Stimulated activated CD4-positive, alpha-beta T cell treated with anti-CD3 and anti-CD28 coated beads, TNF-alpha, amount 100 ng/mL, for 48 hours (primary cell): Measurements from ENCODE around the gene ZBP1.

ENCODE experiments used
- DNase-seq, 3 donors: peaks; one replicate each; pipeline ENCODE4 v3.0.0-alpha.2; 2020; ENCODE audit warnings: low read depth in 3 of 3

The ZBP1 gene

GRCh38 chr20:57586370-57586793, 33.8 kb downstream of the ZBP1 start:
- no peak for DNase-seq

GRCh38 chr20:57585466-57586213, 34.6 kb downstream of the ZBP1 start:
- DNase-seq: no peak

GRCh38 chr20:57584768-57585461, 35.3 kb downstream of the ZBP1 start:
- DNase-seq: no peak

- no peak for DNase-seq
These were observed 36.7 kb downstream of the ZBP1 start for GRCh38 chr20:57583289-57584257.

- no peak for DNase-seq
These were observed 37.6 kb downstream of the ZBP1 start for GRCh38 chr20:57582432-57583288.

GRCh38 chr20:57582029-57582378, 38.2 kb downstream of the ZBP1 start:
- DNase-seq: no peak

- DNase-seq: no peak
These were observed 38.8 kb downstream of the ZBP1 start for GRCh38 chr20:57581202-57582028.

- DNase-seq: no peak
These were observed 39.6 kb downstream of the ZBP1 start for GRCh38 chr20:57580478-57581201.

- DNase-seq: no peak
These were observed 40.3 kb downstream of the ZBP1 start for GRCh38 chr20:57579898-57580447.

- DNase-seq: no peak
These were observed 40.8 kb downstream of the ZBP1 start for GRCh38 chr20:57579331-57579897.

- no peak for DNase-seq
These were observed 41.6 kb downstream of the ZBP1 start for GRCh38 chr20:57578476-57579165.

GRCh38 chr20:57577679-57578475, 42.3 kb downstream of the ZBP1 start:
- DNase-seq: no peak

GRCh38 chr20:57576617-57577550, 43.3 kb downstream of the ZBP1 start:
- no peak for DNase-seq

- DNase-seq: no peak
These were observed 44.2 kb downstream of the ZBP1 start for GRCh38 chr20:57576002-57576401.

- DNase-seq: no peak
These were observed 45.3 kb downstream of the ZBP1 start for GRCh38 chr20:57574954-57575353.

GRCh38 chr20:57573894-57574293, 46.3 kb downstream of the ZBP1 start:
- DNase-seq: no peak

GRCh38 chr20:57573242-57573641, 47.0 kb downstream of the ZBP1 start:
- no peak for DNase-seq
